HG02981 (cell line): Measurements from ENCODE around the gene ASPHD2.
"Not testable (repeated sequence)": the region's sequence is repeated elsewhere in the genome, so short reads cannot be mapped to it uniquely, and the experiment has no call there.

Experiments
- ATAC-seq: cut with Tn5 transposase; IDR thresholded peaks from one replicate; pipeline ENCODE4 v1.9.1; 2021; ENCODE audit warnings: mild to moderate bottlenecking, moderate library complexity; ENCODE audit not compliant: unreplicated experiment

ASPHD2 gene

GRCh38 chr22:26416256-26416655, 12.8 kb upstream of the ASPHD2 start:
- ATAC-seq, result no peak

GRCh38 chr22:26416670-26417276, 12.3 kb upstream of the ASPHD2 start:
- no peak for ATAC-seq

- no peak for ATAC-seq
Observed at GRCh38 chr22:26417406-26417805, 11.7 kb upstream of the ASPHD2 start.

GRCh38 chr22:26418620-26419019, 10.4 kb upstream of the ASPHD2 start:
- ATAC-seq, result no peak

- ATAC-seq, result no peak
Observed at GRCh38 chr22:26426924-26427323, 2.1 kb upstream of the ASPHD2 start.

- ATAC-seq, result peak; percentile 4
Observed at GRCh38 chr22:26429458-26430286, 612 bp downstream of the ASPHD2 start.

- no peak for ATAC-seq
Observed at GRCh38 chr22:26430600-26430999, 1.5 kb downstream of the ASPHD2 start.

- no peak for ATAC-seq
Observed at GRCh38 chr22:26431261-26431995, 2.4 kb downstream of the ASPHD2 start.

GRCh38 chr22:26432619-26433311, 3.7 kb downstream of the ASPHD2 start:
- no peak for ATAC-seq

GRCh38 chr22:26433805-26434204, 4.7 kb downstream of the ASPHD2 start:
- no peak for ATAC-seq

- ATAC-seq, result no peak
Observed at GRCh38 chr22:26435327-26436093, 6.5 kb downstream of the ASPHD2 start.

GRCh38 chr22:26436903-26437515, 7.9 kb downstream of the ASPHD2 start:
- ATAC-seq, result no peak

GRCh38 chr22:26437694-26438392, 8.8 kb downstream of the ASPHD2 start:
- no peak for ATAC-seq

- not testable (repeated sequence) for ATAC-seq
Observed at GRCh38 chr22:26438776-26439175, 9.7 kb downstream of the ASPHD2 start.

- no peak for ATAC-seq
Observed at GRCh38 chr22:26439559-26439958, 10.5 kb downstream of the ASPHD2 start.

- ATAC-seq, result no peak
Observed at GRCh38 chr22:26442086-26442756, 13.2 kb downstream of the ASPHD2 start.

GRCh38 chr22:26443901-26444690, 15.0 kb downstream of the ASPHD2 start:
- no peak for ATAC-seq

GRCh38 chr22:26444777-26445176, 15.7 kb downstream of the ASPHD2 start:
- ATAC-seq, result no peak
